Trophoblast cell (in vitro differentiated cells and primary cell): Measurements from ENCODE around the gene OR2L3.
"Not testable (repeated sequence)": the region's sequence is repeated elsewhere in the genome, so short reads cannot be mapped to it uniquely, and the experiment has no call there.

Source experiments
- DNase-seq, 2 donors: peaks; one replicate each; pipeline ENCODE4 v3.0.0-alpha.2; 2016
- H2AFZ ChIP-seq: 2 replicates; pipeline ENCODE4 v1.6.1; 2013; ENCODE audit warnings: low read length, moderate library complexity, mild to moderate bottlenecking; ENCODE audit not compliant: insufficient read depth, poor library complexity
- H2AK5ac ChIP-seq: 2 replicates; pipeline ENCODE4 v1.6.1; 2013; ENCODE audit warnings: mild to moderate bottlenecking, low read length
- H2BK120ac ChIP-seq: 2 replicates; pipeline ENCODE4 v1.6.1; 2013; ENCODE audit warnings: low read length, mild to moderate bottlenecking, moderate library complexity; ENCODE audit not compliant: insufficient read depth, poor library complexity
- H2BK12ac ChIP-seq: 2 replicates; pipeline ENCODE4 v1.6.1; 2013; ENCODE audit warnings: mild to moderate bottlenecking, low read length, moderate library complexity
- H2BK5ac ChIP-seq: 2 replicates; pipeline ENCODE4 v1.6.1; 2013; ENCODE audit warnings: low read length, low read depth, moderate library complexity, mild to moderate bottlenecking; ENCODE audit not compliant: poor library complexity
- H3K14ac ChIP-seq: 2 replicates; pipeline ENCODE4 v1.6.1; 2013; ENCODE audit warnings: mild to moderate bottlenecking, low read length
- H3K18ac ChIP-seq: 2 replicates; pipeline ENCODE4 v1.6.1; 2013; ENCODE audit warnings: mild to moderate bottlenecking, low read length
- H3K23ac ChIP-seq: 2 replicates; pipeline ENCODE4 v1.6.1; 2013; ENCODE audit warnings: low read length
- H3K27ac ChIP-seq: 2 replicates; pipeline ENCODE4 v1.5.1; 2013; ENCODE audit warnings: low read depth, mild to moderate bottlenecking, inconsistent platforms, low read length, moderate library complexity
- H3K27me3 ChIP-seq: 2 replicates; pipeline ENCODE4 v1.6.1; 2013; ENCODE audit warnings: inconsistent platforms, mild to moderate bottlenecking, low read length, moderate library complexity; ENCODE audit not compliant: insufficient read depth
- H3K36me3 ChIP-seq, 2 experiments: 1 replicate in 1 of 2; 2 replicates in 1 of 2; pipeline ENCODE4 v1.6.1; 2013; ENCODE audit warnings: low read length in 2 of 2, mild to moderate bottlenecking in 2 of 2, moderate library complexity in 1 of 2; ENCODE audit not compliant: insufficient read depth in 2 of 2, control insufficient read depth in 1 of 2
- H3K4ac ChIP-seq: 2 replicates; pipeline ENCODE4 v1.6.1; 2013; ENCODE audit warnings: low read depth, mild to moderate bottlenecking, low read length, moderate library complexity
- H3K4me1 ChIP-seq, 2 experiments: 1 replicate in 1 of 2; 2 replicates in 1 of 2; pipeline ENCODE4 v1.6.1; 2013; ENCODE audit warnings: low read length in 2 of 2, mild to moderate bottlenecking in 2 of 2, moderate library complexity in 1 of 2; ENCODE audit not compliant: insufficient read depth in 2 of 2, control insufficient read depth in 1 of 2
- H3K4me2 ChIP-seq: 2 replicates; pipeline ENCODE4 v1.6.1; 2013; ENCODE audit warnings: inconsistent platforms, mild to moderate bottlenecking, low read length, moderate library complexity
- H3K4me3 ChIP-seq: 2 replicates; pipeline ENCODE4 v1.5.1; 2013; ENCODE audit warnings: mild to moderate bottlenecking, low read depth, low read length, inconsistent platforms
- H3K79me1 ChIP-seq: one replicate; pipeline ENCODE4 v1.6.1; 2013; ENCODE audit warnings: low read length
- H3K79me2 ChIP-seq: 2 replicates; pipeline ENCODE4 v1.6.1; 2013; ENCODE audit warnings: low read length, mild to moderate bottlenecking; ENCODE audit not compliant: control insufficient read depth, insufficient read depth, poor library complexity
- H3K9ac ChIP-seq: 2 replicates; pipeline ENCODE4 v1.6.1; 2013; ENCODE audit warnings: mild to moderate bottlenecking, low read length
- H3K9me3 ChIP-seq: 2 replicates; pipeline ENCODE4 v1.6.1; 2013; ENCODE audit warnings: low read depth, mild to moderate bottlenecking, control low read depth, inconsistent platforms, low read length; ENCODE audit not compliant: insufficient read depth
- H4K12ac ChIP-seq: 2 replicates; pipeline ENCODE4 v1.6.1; 2013; ENCODE audit warnings: low read depth, mild to moderate bottlenecking, low read length, moderate library complexity
- H4K8ac ChIP-seq: 2 replicates; pipeline ENCODE4 v1.6.1; 2013; ENCODE audit warnings: low read depth, mild to moderate bottlenecking, low read length, moderate library complexity
- H4K91ac ChIP-seq: one replicate; pipeline ENCODE4 v1.6.1; 2013; ENCODE audit warnings: low read depth, mild to moderate bottlenecking, low read length, moderate library complexity
- WGBS: extraction: QIAGEN DNeasy Blood & Tissue Kit; methylation state at CpG from one replicate; pipeline ENCODE4 v1.1.7; 2013; ENCODE audit warnings: missing lambda C conversion rate; ENCODE audit not compliant: insufficient read length, insufficient coverage; ENCODE audit errors: extremely low coverage; 5-methylcytosine and 5-hydroxymethylcytosine counted together

OR2L3 gene

GRCh38 chr1:248065071-248065470, 18.4 kb downstream of the OR2L3 start:
- no peak overlapping the region for H2BK12ac ChIP-seq
- H3K4me3 ChIP-seq = no peak overlapping the region
- H3K79me2 ChIP-seq = no peaks in the 10 kb centered on the region

GRCh38 chr1:248065604-248066003, 19.0 kb downstream of the OR2L3 start:
- no peaks in the 10 kb centered on the region for H3K27me3 ChIP-seq
- no peak overlapping the region for H2AK5ac ChIP-seq
- H3K9me3 ChIP-seq = peaks cover 6% of the 10 kb centered on the region
- no peak overlapping the region for H3K9ac ChIP-seq
- H4K91ac ChIP-seq = no peak overlapping the region
- no peak overlapping the region for H3K27ac ChIP-seq
- DNase-seq = no peak
- H3K23ac ChIP-seq = no peak overlapping the region
- WGBS = no CpG with 5 or more reads among the region's 3 CpGs
- H2AFZ ChIP-seq = no peak overlapping the region
- H3K4me3 ChIP-seq = no peak overlapping the region
- H3K4ac ChIP-seq = no peak overlapping the region
- H2BK5ac ChIP-seq = no peak overlapping the region
- H3K4me1 ChIP-seq = no peaks in the 10 kb centered on the region
- H3K18ac ChIP-seq = no peak overlapping the region
- H2BK12ac ChIP-seq = no peak overlapping the region
- H3K14ac ChIP-seq = no peak overlapping the region
- no peaks in the 10 kb centered on the region for H3K79me2 ChIP-seq
- no peak overlapping the region for H2BK120ac ChIP-seq
- H4K12ac ChIP-seq = no peak overlapping the region
- H3K36me3 ChIP-seq = no peaks in the 10 kb centered on the region
- H3K79me1 ChIP-seq = no peaks in the 10 kb centered on the region
- no peak overlapping the region for H3K4me2 ChIP-seq
- H4K8ac ChIP-seq = no peak overlapping the region

More at GRCh38 chr1:248065071-248065470, 18.4 kb downstream of the OR2L3 start:
- H2BK120ac ChIP-seq = no peak overlapping the region
- peaks cover 6% of the 10 kb centered on the region for H3K9me3 ChIP-seq
- H3K14ac ChIP-seq = no peak overlapping the region
- H4K12ac ChIP-seq = no peak overlapping the region
- no peaks in the 10 kb centered on the region for H3K36me3 ChIP-seq
- H3K27me3 ChIP-seq = no peaks in the 10 kb centered on the region
- H3K9ac ChIP-seq = no peak overlapping the region
- no peaks in the 10 kb centered on the region for H3K79me1 ChIP-seq
- no peak overlapping the region for H4K8ac ChIP-seq
- H3K4me1 ChIP-seq = no peaks in the 10 kb centered on the region
- H2BK5ac ChIP-seq = no peak overlapping the region
- no peak overlapping the region for H4K91ac ChIP-seq
- no peak overlapping the region for H2AK5ac ChIP-seq
- no peak for DNase-seq
- no peak overlapping the region for H3K18ac ChIP-seq
- H2AFZ ChIP-seq = no peak overlapping the region
- WGBS = no CpG with 5 or more reads among the region's 2 CpGs
- no peak overlapping the region for H3K27ac ChIP-seq
- H3K4ac ChIP-seq = no peak overlapping the region
- H3K23ac ChIP-seq = no peak overlapping the region
- H3K4me2 ChIP-seq = no peak overlapping the region

DNA sequence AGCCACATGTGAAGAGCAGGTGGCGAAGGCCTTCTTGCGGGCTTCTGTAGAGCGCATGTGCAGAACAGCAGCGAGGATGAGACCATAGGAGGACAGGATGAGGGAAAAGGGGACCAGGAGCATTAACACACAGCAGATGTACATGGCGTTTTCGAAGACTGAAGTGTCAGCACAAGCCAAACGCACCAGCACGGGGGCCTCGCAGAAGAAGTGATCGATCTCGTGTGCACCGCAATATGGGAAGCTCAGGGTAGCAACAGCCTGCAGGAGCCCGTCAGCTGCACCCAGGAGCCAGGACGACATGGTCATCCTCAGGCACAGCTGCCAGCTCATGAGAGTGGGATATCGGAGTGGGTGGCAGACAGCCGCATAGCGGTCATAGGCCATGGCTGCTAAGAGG, 37.2 kb downstream of the OR2L3 start:
- H4K8ac ChIP-seq, H3K9ac ChIP-seq, H2AFZ ChIP-seq, H4K91ac ChIP-seq, H3K14ac ChIP-seq, H3K9me3 ChIP-seq, H2AK5ac ChIP-seq, H3K36me3 ChIP-seq, H2BK12ac ChIP-seq, H3K27ac ChIP-seq, H3K79me1 ChIP-seq, H3K23ac ChIP-seq, H2BK5ac ChIP-seq, H3K27me3 ChIP-seq, H3K4me2 ChIP-seq, H3K4ac ChIP-seq, H4K12ac ChIP-seq, H3K18ac ChIP-seq, H3K79me2 ChIP-seq, H2BK120ac ChIP-seq, H3K4me3 ChIP-seq, H3K4me1 ChIP-seq, DNase-seq: not testable (repeated sequence)
- WGBS = no CpG with 5 or more reads among the region's 17 CpGs

- no peak within 1 kb of the TSS for H3K4me2 ChIP-seq
- no peak within 1 kb of the TSS for H4K8ac ChIP-seq
- H3K79me1 ChIP-seq = no peaks in the 10 kb centered on the region
- no peak within 1 kb of the TSS for H3K9ac ChIP-seq
- no peak within 1 kb of the TSS for H3K14ac ChIP-seq
- H3K18ac ChIP-seq = no peak within 1 kb of the TSS
- H2AK5ac ChIP-seq = no peak within 1 kb of the TSS
- H4K91ac ChIP-seq = no peak within 1 kb of the TSS
- no peaks in the 10 kb centered on the region for H3K79me2 ChIP-seq
- H3K36me3 ChIP-seq = no peaks in the 10 kb centered on the region
- no peak within 1 kb of the TSS for H3K27ac ChIP-seq
- no peaks in the 10 kb centered on the region for H3K27me3 ChIP-seq
- no peak within 1 kb of the TSS for H3K23ac ChIP-seq
- no peak within 1 kb of the TSS for H2BK12ac ChIP-seq
- no peak within 1 kb of the TSS for H2BK5ac ChIP-seq
- no peak within 1 kb of the TSS for H2BK120ac ChIP-seq
- no peak within 1 kb of the TSS for H3K4ac ChIP-seq
- no peak within 1 kb of the TSS for H3K4me3 ChIP-seq
- H3K9me3 ChIP-seq = peaks cover 6% of the 10 kb centered on the region
- no peaks in the 10 kb centered on the region for H3K4me1 ChIP-seq
- no peak within 1 kb of the TSS for H2AFZ ChIP-seq
- H4K12ac ChIP-seq = no peak within 1 kb of the TSS
- WGBS = no CpG with 5 or more reads among the region's 1 CpG
- no peak for DNase-seq
Observed at GRCh38 chr1:248094884-248095283, 48.2 kb downstream of the OR2L3 start, which contains the start of gene OR2L13. Gene OR2L13, plus strand, starts transcription at chr1:248095184. Its CDS starts 4,192 bp downstream, at chr1:248099376.
